Mucosa of gallbladder (tissue), 1 donor: Measurements from ENCODE around the gene MOV10. TPM values are rescaled to one million over a fixed set of nuclear protein-coding genes. Genes with fewer than 3 reads are reported as not detected.
"Not testable (repeated sequence)": the region's sequence is repeated elsewhere in the genome, so short reads cannot be mapped to it uniquely, and the experiment has no call there.

Experiments used
- DNase-seq: peaks from one replicate; pipeline ENCODE4 v3.0.0-alpha.2; 2020; ENCODE audit warnings: low spot score
- total RNA-seq: library from RNA; stranded (reverse); gene quantifications from one replicate; pipeline ENCODE4 v1.2.1, GENCODE V29; 2021
- donor health status: DM: no; HTN: no; CAD: no.

Gene MOV10
- total RNA-seq, 1 donor from 2014 or later, result 85.7 TPM

- no peak for DNase-seq
Measured at GRCh38 chr1:112713466-112714312, 39.2 kb downstream of the MOV10 start.

DNA sequence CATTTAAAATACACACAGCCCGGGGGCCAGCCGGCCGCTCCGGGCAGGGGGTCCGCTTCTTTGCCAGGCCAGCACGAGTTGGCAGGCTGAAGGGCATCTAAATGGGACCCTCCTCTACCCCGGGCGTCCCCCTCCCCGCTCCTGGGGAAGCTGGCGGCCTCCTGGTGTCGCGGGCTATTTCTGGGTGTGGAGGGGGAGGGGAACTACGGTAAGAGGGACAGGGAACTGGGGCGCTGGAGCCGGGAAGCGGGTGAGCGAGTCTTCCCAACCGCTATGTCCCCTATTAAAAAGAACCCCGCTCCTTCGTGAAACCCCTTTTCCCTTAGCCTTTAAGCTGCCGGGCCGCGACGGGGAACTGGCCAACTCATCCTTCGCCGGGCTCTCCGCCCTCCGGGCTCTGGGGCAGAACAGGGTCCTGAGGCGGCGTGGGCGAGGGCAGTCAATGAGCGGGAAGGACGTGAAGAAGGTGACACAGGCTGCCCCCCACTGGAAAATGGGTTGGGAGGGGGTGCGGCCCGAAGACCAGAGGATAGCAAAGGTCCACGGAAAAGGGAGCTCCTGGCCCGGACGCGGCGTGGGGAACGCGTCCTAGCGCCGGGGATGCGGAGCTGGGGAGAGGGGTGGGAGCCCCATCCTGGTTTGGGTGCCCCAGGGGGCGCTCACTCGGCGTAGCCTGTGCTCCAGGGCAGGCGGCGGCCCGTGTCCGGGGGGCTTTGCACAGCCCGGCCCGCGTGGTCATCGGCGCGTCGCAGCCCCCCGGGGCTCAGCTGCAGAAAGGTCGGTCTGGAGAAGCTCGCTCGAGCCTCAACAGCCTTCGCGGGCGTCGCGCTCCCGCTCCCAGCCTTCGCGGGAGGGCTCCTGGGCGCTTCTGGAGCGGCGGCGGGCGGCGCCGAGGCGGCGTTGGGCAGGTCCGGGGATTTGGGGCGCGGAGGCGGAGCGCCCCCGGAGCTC, 40.1 kb downstream of the MOV10 start:
- DNase-seq, result no peak

DNA sequence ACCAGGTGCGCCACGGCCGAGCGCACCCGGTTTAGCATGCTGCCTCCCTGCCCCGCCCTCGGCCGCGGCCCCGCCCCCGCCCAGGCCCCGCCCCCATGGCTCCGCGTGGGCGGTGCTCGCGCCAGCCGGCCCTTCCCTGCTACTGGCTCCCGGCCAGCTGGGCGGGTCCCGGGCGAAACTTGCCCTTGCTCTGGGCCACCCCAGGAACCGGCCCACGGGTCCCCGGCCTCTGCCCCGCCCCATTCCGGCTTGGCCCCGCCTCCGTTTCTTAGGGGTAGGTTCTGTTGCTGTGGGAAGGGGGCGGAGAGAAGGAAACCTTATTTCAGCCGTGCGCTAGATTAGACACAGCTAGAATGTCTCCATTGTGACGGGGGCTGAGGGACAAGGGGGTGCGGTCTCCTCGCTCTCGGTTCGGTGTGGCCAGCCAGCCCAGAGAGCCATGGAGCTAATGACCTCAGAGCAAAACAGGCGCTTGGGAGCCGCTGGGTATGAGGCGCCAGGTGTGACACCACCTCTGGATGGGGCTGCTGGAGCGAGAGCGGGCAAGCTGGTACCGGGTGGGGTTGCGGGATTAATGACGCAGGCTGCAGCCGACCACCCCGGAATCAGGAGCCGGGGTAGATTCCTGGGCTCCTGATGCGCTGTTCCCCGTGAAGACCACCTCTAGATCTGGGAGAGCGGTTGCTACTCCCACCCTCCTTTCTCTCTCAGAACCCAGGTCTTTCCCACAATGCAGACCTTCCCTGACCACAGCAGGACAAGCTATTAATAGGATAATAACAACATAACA, 41.0 kb downstream of the MOV10 start, which contains the start of gene PPM1J:
Gene PPM1J, minus strand, starts transcription at position 69 of the 790 bp plus-strand sequence. Its CDS starts 31 bp downstream, at position 38.
- DNase-seq, result peak; percentile 97

GRCh38 chr1:112716133-112716720, 41.8 kb downstream of the MOV10 start:
- DNase-seq, result peak; percentile 91

GRCh38 chr1:112717263-112717873, 42.9 kb downstream of the MOV10 start:
- no peak for DNase-seq

- peak; percentile 70 for DNase-seq
Measured at GRCh38 chr1:112718691-112719418, 44.4 kb downstream of the MOV10 start.

- no peak for DNase-seq
Measured at GRCh38 chr1:112719706-112720105, 45.2 kb downstream of the MOV10 start.

DNA sequence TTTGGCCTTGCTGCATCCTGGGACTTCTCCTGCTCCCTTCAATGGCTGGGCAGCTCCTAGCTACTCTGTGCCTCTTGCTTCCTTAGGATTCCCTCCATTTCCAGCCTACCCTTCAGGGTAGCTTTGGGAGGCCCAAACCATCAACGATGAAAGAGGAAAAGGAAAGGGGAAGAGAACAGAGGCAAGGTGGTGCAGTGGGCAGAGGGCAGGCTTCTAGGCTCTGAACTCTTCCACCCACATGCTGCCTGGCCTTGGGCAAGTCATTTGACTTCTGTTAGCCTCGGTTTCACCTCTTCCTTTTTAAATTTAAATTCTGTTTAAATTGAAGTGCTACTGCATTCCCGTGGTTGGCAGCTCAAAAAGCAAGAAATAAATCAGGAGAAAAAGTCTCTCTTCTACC, 46.3 kb downstream of the MOV10 start:
- DNase-seq, result no peak

DNA sequence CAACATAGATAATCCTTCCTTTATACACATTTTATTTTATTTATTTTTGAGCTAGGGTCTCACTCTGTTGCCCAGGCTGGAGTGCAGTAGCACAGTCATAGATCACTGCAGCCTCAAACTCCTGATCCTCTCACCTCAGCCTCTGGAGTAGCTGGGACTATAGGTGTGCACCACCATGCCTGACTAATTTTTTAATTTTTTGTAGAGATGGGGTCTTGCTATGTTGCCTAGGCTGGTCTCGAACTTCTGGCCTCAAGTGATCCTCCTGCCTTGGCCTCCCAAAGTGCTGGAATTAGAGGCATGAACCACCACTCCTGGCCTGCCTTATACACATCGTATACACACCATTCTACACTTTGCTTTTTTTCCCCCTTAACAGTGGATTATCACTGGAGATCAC, 46.8 kb downstream of the MOV10 start:
- not testable (repeated sequence) for DNase-seq

- no peak for DNase-seq
Measured at GRCh38 chr1:112721966-112722524, 47.6 kb downstream of the MOV10 start.

- no peak for DNase-seq
Measured at GRCh38 chr1:112722601-112723510, 48.4 kb downstream of the MOV10 start.

DNA sequence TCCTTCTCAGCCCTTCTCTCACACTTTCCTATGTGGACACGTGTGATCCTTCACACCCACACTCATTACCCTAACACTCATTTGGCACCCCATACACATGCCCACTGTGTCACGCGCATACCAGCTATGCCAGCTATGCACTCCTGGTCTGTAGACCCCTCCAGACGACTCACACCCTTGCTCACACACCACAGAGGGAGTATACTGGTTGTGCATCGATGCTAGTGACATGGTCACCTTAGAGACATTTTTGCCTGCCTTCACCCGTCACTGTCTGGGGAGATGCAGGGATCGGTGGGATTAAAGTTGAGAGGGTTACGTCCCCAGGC, 49.0 kb downstream of the MOV10 start:
- DNase-seq, result no peak

DNA sequence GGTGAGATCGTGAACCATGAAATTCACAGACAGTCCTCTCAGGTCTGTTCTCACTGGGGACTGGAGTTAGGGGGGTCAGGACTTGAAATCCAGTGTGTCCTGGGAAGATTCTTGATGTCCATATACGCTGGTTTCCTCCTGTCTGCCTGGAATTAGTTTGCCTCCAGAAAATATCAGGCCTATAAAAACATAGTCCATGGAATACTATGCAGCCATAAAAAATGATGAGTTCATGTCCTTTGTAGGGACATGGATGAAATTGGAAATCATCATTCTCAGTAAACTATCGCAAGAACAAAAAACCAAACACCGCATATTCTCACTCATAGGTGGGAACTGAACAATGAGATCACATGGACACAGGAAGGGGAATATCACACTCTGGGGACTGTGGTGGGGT, 49.8 kb downstream of the MOV10 start:
- DNase-seq, result not testable (repeated sequence)

DNA sequence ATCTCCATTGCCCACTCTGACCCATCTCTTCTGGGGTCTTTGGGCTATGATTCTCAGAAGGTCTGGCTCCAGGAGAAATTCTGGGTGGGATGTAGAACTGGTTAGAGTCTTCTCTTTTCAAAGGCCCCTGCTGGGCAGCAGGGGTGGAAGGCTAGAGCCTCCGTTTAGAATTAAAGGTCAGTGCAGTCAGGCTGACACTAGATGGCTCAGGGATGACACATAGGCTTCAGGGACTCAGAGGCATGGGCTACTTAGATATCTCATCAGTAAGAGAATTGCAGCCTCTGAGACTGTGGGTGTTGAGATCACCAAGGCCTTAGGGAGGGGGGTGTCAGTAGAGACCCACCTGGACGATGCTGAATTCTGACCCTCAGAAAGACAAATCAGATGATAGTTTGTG, 53.3 kb downstream of the MOV10 start:
- DNase-seq, result no peak

GRCh38 chr1:112728306-112728971, 54.0 kb downstream of the MOV10 start:
- not testable (repeated sequence) for DNase-seq

DNA sequence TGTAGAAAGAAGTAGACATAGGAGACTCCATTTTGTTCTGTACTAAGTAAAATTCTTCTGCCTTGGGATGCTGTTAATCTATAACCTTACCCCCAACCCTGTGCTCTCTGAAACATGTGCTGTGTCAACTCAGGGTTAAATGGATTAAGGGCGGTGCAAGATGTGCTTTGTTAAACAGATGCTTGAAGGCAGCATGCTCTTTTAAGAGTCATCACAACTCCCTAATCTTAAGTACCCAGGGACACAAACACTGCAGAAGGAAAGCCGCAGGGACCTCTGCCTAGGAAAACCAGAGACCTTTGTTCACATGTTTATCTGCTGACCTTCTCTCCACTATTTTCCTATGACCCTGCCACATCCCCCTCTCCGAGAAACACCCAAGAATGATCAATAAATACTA, 54.6 kb downstream of the MOV10 start:
- not testable (repeated sequence) for DNase-seq

DNA sequence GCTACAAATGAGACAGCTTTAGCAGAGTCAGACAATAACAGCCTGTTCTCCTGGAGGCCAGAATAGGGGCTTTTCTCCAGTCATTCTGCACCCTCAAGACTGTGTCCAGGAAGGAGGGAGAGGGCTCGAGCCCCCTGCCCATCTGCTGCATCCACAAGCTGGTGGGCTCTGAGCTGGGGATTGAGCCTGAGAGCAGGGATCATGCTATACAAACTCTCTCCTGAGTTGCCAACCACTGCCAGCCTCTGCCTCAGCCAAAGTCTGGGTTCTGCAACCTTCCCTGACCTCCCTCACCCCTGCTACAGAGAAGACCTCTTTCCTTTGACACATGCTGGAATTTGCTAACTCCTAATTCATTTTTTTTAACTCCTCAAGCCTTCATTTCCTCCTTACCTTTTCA, 55.5 kb downstream of the MOV10 start:
- no peak for DNase-seq

DNA sequence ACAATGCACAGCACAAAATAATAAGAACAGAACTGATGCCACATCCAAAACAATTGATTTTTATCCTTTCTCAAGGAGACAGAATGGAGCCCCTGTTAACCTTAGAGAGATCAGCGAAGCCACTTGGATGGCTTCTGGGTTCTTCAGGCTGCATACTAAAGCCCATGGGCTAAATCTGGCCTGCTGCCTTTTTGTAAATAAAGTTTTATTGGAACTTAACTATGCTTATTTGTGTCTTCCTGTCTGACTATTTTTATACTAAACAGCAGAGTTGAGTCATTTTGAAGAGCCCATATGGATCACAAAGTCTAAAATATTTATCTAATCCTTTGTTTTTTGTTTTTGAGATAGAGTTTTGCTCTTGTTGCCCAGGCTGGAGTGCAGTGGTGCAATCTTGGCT, 57.0 kb downstream of the MOV10 start:
- no peak for DNase-seq
